T-helper 9 cell (primary cell): Measurements from ENCODE around the gene GTF2IRD2.
"Not testable (repeated sequence)": the region's sequence is repeated elsewhere in the genome, so short reads cannot be mapped to it uniquely, and the experiment has no call there.

Experiments
- DNase-seq: peaks from one replicate; pipeline ENCODE4 v3.0.0-alpha.2; 2020
- total RNA-seq, 2 donors: gene quantifications; one replicate each; lab custom pipeline; 2026; lab: John Stamatoyannopoulos, UW

Gene GTF2IRD2
- total RNA-seq = 0.97 to 1.3 reads per million in 2 donors

- not testable (repeated sequence) for DNase-seq
Observed at GRCh38 chr7:74850833-74851721, at the start of gene GTF2IRD2. TSS of gene GTF2IRD2 (minus strand) at chr7:74851605. CDS start at chr7:74836378, 15,227 bp downstream.

- DNase-seq = peak; percentile 69
Observed at GRCh38 chr7:74890158-74891123, 39.0 kb upstream of the GTF2IRD2 start.

GRCh38 chr7:74889518-74890129, 38.2 kb upstream of the GTF2IRD2 start:
- DNase-seq = not testable (repeated sequence)

DNA sequence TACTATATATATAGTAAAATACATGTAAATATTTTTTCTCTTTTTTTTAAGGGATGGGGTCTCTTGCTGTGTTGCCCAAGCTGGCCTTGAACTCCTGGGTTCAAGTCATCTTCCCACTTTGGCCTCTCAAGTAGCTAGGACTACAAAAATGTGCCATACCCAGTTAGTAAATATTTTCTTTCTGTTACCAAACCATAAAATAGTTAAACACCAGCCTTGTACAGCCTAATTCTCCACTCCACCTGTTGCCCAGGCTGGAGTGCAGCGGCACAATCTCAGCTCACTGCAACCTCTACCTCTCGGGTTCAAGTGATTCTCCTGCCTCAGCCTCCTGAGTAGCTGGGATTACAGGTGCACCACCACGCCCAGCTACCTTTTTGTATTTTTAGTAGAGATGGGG, 33.9 kb upstream of the GTF2IRD2 start:
- DNase-seq = not testable (repeated sequence)

- not testable (repeated sequence) for DNase-seq
Observed at GRCh38 chr7:74882110-74882509, 30.7 kb upstream of the GTF2IRD2 start.

DNA sequence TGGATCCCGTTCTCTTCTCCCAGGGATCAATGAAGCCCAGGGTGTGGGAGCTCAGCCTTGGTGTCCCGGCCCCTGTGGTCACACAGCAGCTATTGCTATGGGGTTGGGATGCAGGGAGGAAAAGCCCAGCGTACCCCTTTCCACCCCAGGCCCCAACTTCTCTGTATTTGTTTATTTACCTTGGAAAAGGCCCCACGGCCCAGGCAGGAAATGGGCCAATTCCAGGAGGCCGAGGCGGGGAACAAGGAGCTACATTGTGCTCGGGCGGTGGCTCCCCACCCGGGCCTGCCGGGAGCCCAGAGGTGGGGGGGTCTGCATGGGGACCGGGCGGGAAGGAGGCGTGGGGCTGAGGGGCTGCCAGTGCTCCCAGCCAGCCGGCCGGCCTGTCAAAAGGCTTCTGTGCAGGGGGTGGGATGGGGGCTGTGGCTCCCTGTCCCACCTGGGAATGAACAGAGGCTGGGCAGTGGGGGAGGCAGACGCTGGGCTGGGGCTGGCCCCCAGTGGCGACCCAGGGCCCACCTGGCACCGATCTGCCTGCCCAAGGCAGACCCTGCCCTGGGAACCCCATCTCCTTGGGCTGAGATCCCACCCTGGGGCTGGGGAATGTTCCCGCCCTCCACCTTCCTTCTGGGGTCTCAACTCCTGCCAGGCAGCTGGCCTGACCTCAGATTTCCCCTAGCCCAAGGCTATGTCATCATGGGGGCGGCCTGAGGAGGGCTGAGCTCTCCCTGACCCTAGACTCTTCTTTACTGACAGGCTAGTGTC, 23.5 kb upstream of the GTF2IRD2 start:
- not testable (repeated sequence) for DNase-seq

DNA sequence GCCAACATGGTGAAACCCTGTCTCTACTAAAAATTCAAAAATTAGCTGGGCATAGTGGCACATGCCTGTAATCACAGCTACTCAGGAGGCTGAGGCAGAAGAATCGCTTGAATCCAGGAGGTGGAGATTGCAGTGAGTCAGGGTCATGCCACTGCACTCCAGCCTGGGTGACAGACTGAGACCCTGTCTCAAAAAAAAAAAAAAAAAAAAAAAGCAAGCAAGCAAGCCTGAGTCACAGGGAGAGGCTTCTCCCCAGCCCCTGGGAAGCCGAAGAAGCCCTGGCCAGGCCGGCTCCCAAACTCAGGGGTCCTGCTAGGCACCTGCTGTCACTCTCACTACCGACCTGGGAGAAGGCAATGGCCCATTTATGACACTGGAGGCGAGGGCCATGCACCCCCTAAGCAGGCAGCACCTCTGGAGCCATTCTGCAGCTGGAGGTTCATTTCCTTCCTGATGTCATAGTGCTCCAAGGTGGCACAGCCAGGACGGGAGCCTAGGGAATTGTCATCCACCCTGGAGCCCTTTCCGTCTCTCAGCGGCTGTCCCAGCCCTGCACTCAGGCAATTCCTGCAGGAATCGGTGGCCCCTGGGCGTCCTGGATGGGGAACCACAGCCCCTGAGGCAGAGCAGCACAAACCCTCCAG, 22.8 kb upstream of the GTF2IRD2 start:
- not testable (repeated sequence) for DNase-seq

DNA sequence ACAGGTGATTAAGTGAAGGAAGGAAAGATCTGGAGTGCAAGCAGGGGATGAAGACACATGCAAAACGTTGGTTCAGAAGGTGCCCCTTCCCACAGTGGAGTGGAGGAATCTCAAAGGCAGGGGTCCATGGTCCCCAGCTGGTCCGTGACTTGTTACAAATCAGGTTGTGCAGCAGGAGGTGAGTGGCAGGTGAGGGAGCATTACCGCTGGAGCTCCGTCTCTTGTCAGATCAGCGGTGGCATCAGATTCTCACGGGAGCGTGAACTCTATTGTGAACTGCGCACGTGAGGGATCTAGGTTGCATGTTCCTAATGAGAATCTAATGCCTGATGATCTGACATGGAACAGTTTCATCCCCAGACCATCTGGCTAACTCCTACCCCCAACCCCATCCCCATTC, 21.1 kb upstream of the GTF2IRD2 start:
- not testable (repeated sequence) for DNase-seq

- not testable (repeated sequence) for DNase-seq
Observed at GRCh38 chr7:74865777-74866176, 14.4 kb upstream of the GTF2IRD2 start.

DNA sequence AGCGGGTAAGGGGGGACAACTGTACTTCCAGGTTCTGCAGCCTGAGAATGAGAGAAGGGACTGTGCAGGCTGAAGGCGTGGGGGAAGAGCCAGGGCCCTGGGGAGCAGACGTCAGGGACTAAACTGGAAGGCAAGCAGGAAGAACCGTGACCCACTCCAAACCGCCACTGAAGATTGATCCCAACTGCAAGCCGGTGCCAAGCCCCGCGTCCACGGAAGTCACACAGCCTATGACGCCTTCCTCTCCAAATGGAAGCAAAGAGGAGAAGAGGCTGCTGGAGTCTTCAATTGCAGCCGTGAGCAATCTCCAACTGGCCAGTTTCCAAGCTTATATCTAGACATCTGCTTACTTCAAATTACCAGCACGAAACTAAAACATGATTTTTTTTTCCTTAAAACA, 1.6 kb downstream of the GTF2IRD2 start:
- not testable (repeated sequence) for DNase-seq

DNA sequence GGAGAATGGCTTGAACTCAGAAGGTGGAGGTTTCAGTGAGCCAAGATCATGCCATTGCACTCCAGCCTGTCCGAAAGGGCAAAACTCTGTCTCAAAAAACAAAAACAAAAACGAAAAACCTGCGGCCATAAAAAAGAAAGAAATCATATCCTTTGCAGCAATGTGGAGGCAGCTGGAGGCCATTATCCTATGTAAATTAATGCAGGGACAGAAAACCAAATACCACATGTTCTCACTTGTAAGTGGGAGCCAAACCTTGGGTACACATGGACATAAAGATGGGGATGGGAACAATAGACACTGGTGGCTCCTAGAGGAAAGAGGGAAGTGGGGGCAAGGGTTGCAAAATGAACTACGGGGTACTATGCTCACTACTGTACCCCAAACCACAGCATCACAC, 21.0 kb downstream of the GTF2IRD2 start:
- not testable (repeated sequence) for DNase-seq

DNA sequence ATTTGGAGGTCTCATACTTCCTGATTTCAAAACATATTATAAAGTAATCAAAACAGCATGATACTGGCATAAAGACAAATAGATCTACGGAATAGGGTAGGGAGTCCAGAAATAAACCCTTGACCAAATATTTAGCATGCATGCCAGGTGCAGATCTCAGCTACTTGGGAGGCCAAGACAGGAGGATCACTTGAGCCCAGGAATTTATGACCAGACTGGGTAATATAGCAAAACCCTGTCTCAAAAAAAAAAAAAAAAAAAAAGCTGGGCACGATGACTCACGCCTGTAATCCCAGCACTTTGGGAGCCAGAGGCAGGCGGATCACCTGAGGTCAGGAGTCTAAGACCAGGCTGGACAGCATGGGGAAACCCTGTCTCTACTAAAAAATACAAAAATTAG, 21.4 kb downstream of the GTF2IRD2 start:
- DNase-seq = not testable (repeated sequence)

- DNase-seq = not testable (repeated sequence)
Observed at GRCh38 chr7:74821259-74821658, 30.1 kb downstream of the GTF2IRD2 start.

- not testable (repeated sequence) for DNase-seq
Observed at GRCh38 chr7:74820146-74820805, 31.1 kb downstream of the GTF2IRD2 start.

DNA sequence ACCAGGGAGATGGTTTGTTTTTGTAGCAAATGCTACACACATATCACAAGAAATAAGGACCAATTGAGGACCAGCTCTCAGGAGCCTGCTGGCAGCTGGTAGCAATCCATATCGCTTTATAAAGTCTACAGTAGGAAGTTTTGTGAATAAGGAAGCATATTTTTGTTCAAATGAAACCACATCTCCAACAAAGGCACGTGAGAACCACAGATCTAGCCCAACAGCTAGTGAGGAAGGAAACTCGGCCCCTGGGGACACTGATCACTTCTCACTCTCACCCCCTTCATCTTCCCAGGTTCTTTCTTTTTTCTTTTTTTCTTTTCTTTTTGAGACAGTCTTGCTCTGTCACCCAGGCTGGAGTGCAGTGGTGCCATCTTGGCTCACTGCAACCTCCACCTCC, 35.5 kb downstream of the GTF2IRD2 start:
- DNase-seq = not testable (repeated sequence)

DNA sequence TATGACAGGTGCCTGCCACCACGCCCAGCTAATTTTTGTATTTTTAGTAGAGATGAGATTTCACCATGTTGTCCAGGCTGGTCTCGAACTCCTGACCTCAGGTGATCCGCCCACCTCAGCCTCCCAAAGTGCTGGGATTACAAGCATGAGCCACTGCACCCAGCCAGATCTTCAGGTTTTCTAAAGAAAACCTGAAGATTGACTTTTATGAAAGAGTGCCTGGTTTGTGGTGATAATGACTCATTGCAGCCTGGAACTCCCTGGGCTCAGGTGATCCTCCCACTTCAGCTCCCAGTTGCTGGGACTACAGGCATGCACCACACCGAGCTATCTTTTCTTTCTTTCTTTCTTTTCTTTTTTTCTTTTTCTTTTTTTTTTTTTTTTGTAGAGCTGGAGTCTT, 52.8 kb downstream of the GTF2IRD2 start:
- DNase-seq = not testable (repeated sequence)

DNA sequence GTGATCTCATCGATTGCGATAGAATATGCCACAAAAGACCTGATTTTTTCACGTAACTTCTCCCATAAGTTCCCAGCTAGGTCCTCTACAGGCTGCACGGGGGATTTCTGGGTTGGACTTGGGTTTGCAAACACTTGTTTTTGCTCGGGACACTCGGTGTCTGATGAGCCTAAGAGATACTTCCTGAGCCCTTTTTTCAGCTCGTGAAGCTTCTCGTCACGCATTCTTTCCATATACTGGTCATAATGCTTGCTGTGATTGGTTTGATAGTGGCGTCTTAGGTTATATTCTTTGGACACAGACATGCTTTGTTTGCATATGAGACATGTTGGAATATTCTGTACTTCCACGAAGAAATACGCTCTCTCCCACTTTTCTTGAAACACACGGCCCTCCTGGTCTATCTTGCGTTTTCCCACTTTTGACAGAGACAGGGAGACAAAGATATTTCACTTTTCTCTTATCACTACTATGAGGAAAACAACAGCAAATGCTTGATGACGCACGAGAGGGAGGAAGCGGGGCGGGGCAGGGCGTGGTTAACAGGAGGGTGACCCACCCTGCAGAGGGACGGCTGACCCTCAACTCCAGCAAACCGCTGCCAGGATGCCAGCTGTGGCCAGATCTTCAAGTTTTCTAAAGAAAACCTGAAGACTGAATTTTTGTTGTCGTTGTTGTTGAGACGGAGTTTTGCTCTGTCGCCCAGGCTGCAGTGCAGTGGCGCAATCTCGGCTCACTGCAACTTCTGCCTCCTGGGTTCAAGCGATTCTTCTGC, 53.4 kb downstream of the GTF2IRD2 start:
- not testable (repeated sequence) for DNase-seq

GRCh38 chr7:74789200-74789736, 62.1 kb downstream of the GTF2IRD2 start:
- not testable (repeated sequence) for DNase-seq

GRCh38 chr7:74788369-74789150, 62.8 kb downstream of the GTF2IRD2 start:
- peak; percentile 95 for DNase-seq
